CD4-positive, alpha-beta T cell treated with Interleukin-15 for 4 hours (primary cell): Measurements from ENCODE around the gene KIF24.
"Not testable (repeated sequence)": the region's sequence is repeated elsewhere in the genome, so short reads cannot be mapped to it uniquely, and the experiment has no call there.

Experiments
- DNase-seq: peaks from one replicate; pipeline ENCODE4 v3.0.0-alpha.2; 2020; ENCODE audit warnings: low spot score

The KIF24 gene, protein sequence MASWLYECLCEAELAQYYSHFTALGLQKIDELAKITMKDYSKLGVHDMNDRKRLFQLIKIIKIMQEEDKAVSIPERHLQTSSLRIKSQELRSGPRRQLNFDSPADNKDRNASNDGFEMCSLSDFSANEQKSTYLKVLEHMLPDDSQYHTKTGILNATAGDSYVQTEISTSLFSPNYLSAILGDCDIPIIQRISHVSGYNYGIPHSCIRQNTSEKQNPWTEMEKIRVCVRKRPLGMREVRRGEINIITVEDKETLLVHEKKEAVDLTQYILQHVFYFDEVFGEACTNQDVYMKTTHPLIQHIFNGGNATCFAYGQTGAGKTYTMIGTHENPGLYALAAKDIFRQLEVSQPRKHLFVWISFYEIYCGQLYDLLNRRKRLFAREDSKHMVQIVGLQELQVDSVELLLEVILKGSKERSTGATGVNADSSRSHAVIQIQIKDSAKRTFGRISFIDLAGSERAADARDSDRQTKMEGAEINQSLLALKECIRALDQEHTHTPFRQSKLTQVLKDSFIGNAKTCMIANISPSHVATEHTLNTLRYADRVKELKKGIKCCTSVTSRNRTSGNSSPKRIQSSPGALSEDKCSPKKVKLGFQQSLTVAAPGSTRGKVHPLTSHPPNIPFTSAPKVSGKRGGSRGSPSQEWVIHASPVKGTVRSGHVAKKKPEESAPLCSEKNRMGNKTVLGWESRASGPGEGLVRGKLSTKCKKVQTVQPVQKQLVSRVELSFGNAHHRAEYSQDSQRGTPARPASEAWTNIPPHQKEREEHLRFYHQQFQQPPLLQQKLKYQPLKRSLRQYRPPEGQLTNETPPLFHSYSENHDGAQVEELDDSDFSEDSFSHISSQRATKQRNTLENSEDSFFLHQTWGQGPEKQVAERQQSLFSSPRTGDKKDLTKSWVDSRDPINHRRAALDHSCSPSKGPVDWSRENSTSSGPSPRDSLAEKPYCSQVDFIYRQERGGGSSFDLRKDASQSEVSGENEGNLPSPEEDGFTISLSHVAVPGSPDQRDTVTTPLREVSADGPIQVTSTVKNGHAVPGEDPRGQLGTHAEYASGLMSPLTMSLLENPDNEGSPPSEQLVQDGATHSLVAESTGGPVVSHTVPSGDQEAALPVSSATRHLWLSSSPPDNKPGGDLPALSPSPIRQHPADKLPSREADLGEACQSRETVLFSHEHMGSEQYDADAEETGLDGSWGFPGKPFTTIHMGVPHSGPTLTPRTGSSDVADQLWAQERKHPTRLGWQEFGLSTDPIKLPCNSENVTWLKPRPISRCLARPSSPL (N-terminal part only)

GRCh38 chr9:34328987-34329832 lies at the start of gene KIF24, which contains the start of gene NUDT2:
KIF24 (minus strand) TSS chr9:34329268; CDS start chr9:34311346, 17,922 bp downstream.
NUDT2 (plus strand) TSS chr9:34329569; CDS start chr9:34339040, 9,471 bp downstream.
- DNase-seq = peak; percentile 99

GRCh38 chr9:34378376-34379060 lies 49.5 kb upstream of the KIF24 start:
- DNase-seq = no peak

GRCh38 chr9:34377404-34377746 lies 48.3 kb upstream of the KIF24 start:
- no peak for DNase-seq

- peak; percentile 99 for DNase-seq
Measured at GRCh38 chr9:34376596-34377403, 47.7 kb upstream of the KIF24 start, which contains the start of gene MYORG. MYORG (minus strand) TSS chr9:34376898; CDS start chr9:34372943, 3,955 bp downstream.

GRCh38 chr9:34375901-34376595 lies 47.0 kb upstream of the KIF24 start:
- peak; percentile 51 for DNase-seq

DNA sequence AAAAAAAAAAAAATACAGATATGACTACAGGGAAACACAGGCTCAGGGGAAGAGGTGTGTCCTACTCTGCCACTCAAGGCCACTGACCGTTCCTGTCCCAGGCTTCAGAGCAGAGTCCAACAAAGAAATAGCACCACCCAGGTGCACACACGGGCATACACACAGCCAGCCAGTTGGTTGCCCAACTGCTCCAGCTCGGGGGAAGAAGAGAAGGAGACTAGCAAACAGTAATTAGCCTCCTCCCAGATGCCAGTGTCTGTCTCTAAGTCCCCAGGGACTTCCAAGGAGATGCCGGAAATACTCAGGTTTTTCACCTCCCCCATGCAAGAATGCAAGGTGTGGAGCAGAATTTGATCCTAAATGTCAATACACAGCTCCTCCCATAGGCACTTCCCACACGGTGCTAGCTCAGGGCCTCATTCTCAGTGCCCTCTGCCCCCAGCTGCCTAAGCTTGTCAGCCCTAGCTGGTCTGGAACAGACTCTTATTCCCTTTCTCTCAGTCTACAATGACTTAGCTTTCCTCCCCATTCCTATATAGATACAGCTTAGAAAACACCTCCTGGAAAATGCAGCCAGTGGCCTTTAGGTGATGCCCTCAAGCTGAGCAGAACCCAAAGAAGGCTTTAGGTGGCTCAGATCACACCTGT lies 46.0 kb upstream of the KIF24 start:
- no peak for DNase-seq

DNA sequence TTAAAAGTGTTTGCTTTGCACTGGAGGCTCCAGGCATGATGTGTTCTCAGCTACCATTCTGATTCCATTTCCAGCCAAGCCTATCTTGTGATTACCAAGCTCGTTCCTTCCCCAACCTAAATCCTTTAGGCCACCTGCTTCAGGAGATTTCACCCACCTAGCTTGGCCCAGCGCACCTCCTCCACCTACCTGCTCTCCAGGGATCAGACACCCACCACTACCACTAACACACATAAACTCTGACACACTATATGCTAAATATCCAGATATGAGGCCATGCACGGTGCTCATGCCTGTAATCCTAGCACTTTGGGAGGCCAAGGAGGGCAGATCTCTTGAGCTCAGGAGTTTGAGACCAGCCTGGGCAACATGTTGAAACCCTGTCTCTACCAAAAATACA lies 45.3 kb upstream of the KIF24 start:
- no peak for DNase-seq

DNA sequence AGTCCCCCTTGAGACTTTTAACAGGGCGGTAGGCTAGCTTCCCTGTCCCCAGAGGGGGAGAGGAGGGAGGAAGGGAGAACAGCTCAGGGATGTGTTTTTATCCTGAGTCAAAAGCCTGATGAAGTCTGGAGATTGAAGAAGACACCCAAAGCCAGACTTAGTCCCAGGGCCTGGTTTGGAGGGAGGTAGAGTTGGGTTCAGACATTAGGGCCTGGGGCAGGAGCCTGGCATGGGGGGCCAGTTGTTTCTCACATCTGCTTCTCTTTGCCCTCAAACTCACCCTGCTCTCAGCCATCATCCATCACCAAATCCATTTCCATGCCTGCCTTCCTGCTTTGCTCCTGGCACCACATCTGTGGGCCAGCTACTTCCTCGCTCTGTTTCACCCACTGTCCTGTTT lies 44.7 kb upstream of the KIF24 start:
- no peak for DNase-seq

- DNase-seq = no peak
Measured at GRCh38 chr9:34372467-34373011, 43.5 kb upstream of the KIF24 start.

DNA sequence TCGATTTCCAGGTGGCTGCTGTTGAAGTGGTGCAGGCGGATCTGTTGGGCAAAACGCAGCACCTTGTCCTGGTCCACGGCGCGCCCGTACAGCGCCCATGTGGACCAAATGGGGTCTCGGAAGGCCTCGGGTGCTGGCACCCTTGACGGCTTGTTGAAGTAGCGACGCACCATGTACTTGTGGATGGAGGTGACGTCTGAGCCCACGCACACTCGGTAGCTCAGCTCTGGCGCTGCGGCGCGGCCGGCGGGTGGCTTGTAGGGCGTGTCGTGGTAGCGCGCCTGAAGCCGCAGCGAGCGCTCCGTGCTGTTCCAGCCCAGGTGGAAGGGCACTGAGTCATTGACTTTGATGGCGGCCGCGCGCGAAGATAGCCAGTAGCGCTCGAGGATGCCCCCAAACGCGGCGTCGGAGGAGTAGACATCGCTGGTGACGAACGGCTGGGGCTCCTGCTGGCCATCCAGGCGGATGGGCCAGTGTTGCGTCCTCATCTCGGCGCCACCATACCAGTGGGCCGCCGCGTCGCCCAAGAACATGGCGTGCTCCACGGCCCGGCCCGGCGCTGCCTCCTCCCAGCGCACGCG lies 42.9 kb upstream of the KIF24 start:
- no peak for DNase-seq

DNA sequence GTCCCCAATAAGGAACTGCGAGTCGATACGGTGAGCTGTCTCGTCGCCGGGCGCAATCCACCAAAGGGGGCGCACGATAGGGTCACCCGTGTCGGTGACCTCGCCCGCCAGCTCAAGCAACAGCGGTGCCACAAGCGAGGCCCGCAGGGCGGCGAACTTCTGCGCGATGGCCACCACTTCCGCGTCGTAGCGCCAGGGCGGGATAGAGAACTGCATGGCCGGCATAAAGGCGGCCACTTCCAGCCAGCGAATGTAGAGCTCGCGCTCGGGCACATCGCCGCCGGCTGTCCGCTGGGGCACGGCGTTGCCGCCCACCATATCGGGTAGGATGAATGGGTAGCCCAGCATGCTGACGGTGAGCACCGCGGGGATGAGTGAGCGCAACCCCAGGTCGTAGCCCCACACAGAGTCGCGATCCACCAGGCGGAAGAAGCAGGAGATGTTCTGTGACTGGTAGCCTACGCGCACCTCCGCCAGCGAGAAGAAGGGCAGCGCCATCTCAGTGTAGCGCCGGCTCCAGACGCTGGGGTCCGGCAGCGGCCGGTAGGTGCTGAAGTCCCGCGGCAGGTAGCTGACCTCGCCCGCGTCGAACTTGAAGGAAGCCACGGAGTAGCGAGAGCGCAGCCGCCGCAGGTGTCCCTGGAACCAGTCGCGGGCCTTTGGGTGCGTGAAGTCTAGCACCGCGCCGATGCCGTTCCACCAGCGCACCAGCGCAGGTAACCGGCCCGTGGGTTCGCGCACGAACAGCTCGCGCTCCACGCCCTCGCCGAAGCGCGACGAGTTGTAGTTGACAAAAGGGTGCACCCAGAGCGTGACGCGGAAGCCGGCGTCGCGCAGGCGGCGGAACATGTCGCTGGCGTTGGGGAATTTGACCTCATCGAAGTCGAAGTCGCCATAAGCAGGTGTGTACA lies 42.2 kb upstream of the KIF24 start:
- peak; percentile 9 for DNase-seq

- DNase-seq = no peak
Measured at GRCh38 chr9:34370335-34370969, 41.4 kb upstream of the KIF24 start.

DNA sequence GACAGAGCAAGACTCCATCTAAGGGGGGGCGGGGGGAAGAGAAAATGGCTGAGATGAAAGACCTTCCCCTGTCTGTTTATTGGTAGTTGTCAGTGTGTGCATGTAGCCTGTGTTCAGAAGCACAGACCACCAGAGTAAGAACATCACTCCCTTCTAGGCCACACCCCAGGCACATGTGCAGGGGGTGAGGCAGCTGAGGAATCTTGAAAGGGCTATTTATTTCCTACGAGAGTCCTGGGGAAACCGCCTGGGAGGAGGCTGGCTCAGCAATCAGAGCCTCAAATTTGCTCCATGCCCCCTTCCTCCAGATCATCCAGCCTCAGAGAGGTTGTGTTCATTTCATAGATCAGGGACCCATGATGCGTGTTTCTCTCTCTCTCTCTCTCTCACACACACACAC lies 40.6 kb upstream of the KIF24 start:
- DNase-seq = no peak

GRCh38 chr9:34368796-34369195 lies 39.7 kb upstream of the KIF24 start:
- not testable (repeated sequence) for DNase-seq

GRCh38 chr9:34367751-34368410 lies 38.8 kb upstream of the KIF24 start:
- not testable (repeated sequence) for DNase-seq

DNA sequence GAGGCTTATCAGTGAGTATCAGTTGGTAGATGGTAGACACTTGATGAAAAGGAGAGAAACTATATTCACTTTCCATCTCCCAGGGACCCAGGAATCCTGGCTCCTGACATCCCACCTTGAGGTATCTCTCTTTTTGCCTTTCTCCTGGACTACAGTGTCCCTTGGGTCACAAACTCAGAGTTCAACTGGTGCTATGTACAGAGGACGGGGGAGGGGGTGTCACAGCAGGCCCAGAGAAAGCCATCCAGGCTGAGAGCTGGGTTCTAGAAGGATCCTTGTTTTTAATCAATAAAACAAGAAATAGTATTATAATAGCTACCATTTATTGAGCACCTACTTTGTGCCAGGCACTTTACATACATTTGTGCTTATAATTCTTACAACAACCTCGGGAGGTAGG lies 37.3 kb upstream of the KIF24 start:
- DNase-seq = no peak
